SK-N-SH treated with all-trans-retinoic acid at 6 μM for 48 hours (cell line): ENCODE data around the gene TARBP1.

Experiments
- ARNTL ChIP-seq: fragments of 450-650 bp; formaldehyde crosslinking; IDR thresholded peaks from 2 replicates; pipeline ENCODE4 v1.5.0; 2020; ENCODE audit warnings: low read depth, mild to moderate bottlenecking, moderate library complexity, borderline replicate concordance
- ZFP3 ChIP-seq: fragments of 250-450 bp; sonication (Bioruptor Pico); IDR thresholded peaks from 2 replicates; pipeline ENCODE4 v1.5.0; 2020; ENCODE audit warnings: mild to moderate bottlenecking, moderate library complexity
- ZNF70 ChIP-seq: fragments of 450-650 bp; formaldehyde crosslinking; IDR thresholded peaks from 2 replicates; pipeline ENCODE4 v1.5.0; 2020; ENCODE audit warnings: mild to moderate bottlenecking, moderate library complexity

DNA sequence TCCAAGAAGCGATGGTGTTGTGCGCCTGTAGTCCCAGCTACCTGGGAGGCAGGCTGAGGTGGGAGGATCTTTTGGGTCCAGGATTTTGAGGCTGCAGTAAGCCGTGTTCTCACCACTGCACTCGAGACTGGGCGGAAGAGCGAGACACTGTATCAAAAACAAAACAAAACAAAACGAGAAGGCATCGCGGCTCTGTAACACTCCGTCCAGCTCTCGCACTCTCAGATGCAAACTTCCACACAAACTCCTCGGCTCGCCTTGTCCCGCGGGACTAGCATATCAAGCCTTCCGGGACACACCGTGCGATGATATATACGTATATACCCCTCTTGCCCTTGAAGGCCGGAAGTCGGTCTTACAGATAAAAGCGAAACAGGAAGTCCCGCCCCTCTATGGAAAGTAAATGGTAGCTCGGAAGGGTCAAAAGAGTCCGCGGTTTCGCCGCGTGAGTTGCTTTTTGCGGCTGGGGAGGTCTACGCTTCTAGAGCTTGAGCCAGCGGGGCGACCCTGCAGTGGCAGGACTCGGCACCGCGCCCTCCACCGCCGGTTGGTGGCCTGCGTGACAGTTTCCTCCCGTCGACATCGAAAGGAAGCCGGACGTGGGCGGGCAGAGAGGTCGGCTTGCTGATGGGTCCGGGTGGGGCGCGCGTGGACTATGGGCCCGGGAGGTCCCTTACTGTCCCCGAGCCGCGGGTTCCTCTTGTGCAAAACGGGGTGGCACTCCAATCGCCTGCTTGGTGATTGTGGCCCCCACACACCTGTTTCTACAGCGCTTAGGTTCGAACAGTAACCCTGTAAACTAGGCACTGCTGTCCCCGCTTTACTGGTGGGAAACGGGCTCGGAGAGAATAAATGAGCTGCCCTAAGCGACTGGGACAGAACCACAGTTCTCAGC lies 105.7 kb downstream of the TARBP1 start, which contains the start of gene COA6:
- TF ChIP-seq ZNF70 (CRISPR knock-in tag) (no peak), ARNTL (CRISPR knock-in tag) (no peak), ZFP3 (CRISPR knock-in tag) (no peak)
